ENCODE data around the gene PDE6D. TPM values are rescaled to one million over a fixed set of nuclear protein-coding genes. Genes with fewer than 3 reads are reported as not detected.

The PDE6D gene
- total and polyA plus RNA-seq, 8 donors = 1.7 to 29.4 (median 24.1) TPM; not detected in 1

- H3K27me3 ChIP-seq = no peaks in the 10 kb centered on the region
- WGBS, 5 donors = 71 to 85% (median 73%) methylated on average over 8 of the region's 8 CpGs
- no peaks in the 10 kb centered on the region for H3K4me1 ChIP-seq
- no peaks in the 10 kb centered on the region for H3K9me3 ChIP-seq
- H3K27ac ChIP-seq = no peak overlapping the region
- H3K36me3 ChIP-seq = peaks cover 0 to 17% (median 5%) of the 10 kb centered on the region in 4 donors
- TF ChIP-seq, protein P1, sequence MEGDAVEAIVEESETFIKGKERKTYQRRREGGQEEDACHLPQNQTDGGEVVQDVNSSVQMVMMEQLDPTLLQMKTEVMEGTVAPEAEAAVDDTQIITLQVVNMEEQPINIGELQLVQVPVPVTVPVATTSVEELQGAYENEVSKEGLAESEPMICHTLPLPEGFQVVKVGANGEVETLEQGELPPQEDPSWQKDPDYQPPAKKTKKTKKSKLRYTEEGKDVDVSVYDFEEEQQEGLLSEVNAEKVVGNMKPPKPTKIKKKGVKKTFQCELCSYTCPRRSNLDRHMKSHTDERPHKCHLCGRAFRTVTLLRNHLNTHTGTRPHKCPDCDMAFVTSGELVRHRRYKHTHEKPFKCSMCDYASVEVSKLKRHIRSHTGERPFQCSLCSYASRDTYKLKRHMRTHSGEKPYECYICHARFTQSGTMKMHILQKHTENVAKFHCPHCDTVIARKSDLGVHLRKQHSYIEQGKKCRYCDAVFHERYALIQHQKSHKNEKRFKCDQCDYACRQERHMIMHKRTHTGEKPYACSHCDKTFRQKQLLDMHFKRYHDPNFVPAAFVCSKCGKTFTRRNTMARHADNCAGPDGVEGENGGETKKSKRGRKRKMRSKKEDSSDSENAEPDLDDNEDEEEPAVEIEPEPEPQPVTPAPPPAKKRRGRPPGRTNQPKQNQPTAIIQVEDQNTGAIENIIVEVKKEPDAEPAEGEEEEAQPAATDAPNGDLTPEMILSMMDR (IDR thresholded peaks at IDR 0.05) = no peak
- TF ChIP-seq POLR2AphosphoS5 (IDR thresholded peaks at IDR 0.05) (no peak), POLR2A (IDR thresholded peaks at IDR 0.05) (no peak), EP300 (IDR thresholded peaks at IDR 0.05) (no peak)
- DNase-seq = no peak
- no peak overlapping the region for H3K4me3 ChIP-seq
- intact Hi-C loops (cut with DNase I; ENCODE audit: low total_unique reads) = no loop called here
Measured at GRCh38 chr2:231726276-231726675, 54.8 kb downstream of the PDE6D start.

DNA sequence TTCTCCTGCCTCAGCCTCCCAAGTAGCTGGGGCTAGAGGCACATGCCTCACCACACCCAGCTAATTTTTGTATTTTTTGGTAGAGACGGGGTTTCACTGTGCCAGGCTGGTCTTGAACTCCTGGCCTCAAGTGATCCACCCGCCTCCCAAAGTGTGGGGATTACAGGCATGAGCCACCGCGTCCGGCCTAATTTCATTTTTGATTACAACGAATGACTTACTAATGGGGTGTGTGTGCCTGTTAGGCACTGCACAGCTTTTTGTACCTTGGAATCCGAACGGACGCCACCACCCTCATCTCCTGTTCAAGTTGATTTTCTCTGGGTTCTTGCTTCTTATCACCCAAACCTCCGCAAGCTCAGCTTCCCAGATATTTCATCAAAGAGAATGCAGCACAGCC lies 55.6 kb downstream of the PDE6D start:
- TF ChIP-seq POLR2AphosphoS5 (IDR thresholded peaks at IDR 0.05) = no peak
- TF ChIP-seq EP300 (IDR thresholded peaks at IDR 0.05) = no peak
- TF ChIP-seq, protein P1 (IDR thresholded peaks at IDR 0.05) = no peak
- no peak for TF ChIP-seq POLR2A (IDR thresholded peaks at IDR 0.05)
- intact Hi-C loops (cut with DNase I; ENCODE audit: low total_unique reads) = no loop called here
- Histone ChIP-seq H3K27ac (no peak overlapping the region), H3K27me3 (no peaks in the 10 kb centered on the region), H3K4me3 (no peak overlapping the region), H3K9me3 (no peaks in the 10 kb centered on the region), H3K4me1 (no peaks in the 10 kb centered on the region), H3K36me3 (peaks cover 0 to 9% (median 4%) of the 10 kb centered on the region in 4 donors)
- WGBS, 5 donors = 71 to 86% (median 74%) methylated on average over 10 of the region's 10 CpGs
- no peak for DNase-seq

GRCh38 chr2:231722721-231723307 lies 58.3 kb downstream of the PDE6D start:
- DNase-seq = no peak
- TF ChIP-seq, protein P1 (IDR thresholded peaks at IDR 0.05) = no peak
- no peak for TF ChIP-seq EP300 (IDR thresholded peaks at IDR 0.05)
- no peak for TF ChIP-seq POLR2A (IDR thresholded peaks at IDR 0.05)
- no peak for TF ChIP-seq POLR2AphosphoS5 (IDR thresholded peaks at IDR 0.05)
- WGBS, 5 donors = 84 to 94% (median 91%) methylated on average over 8 of the region's 8 CpGs
- intact Hi-C loops (cut with DNase I; ENCODE audit: low total_unique reads) = no loop called here
- no peaks in the 10 kb centered on the region for H3K36me3 ChIP-seq
- H3K27ac ChIP-seq = no peak overlapping the region
- no peaks in the 10 kb centered on the region for H3K9me3 ChIP-seq
- H3K4me3 ChIP-seq = no peak overlapping the region
- no peaks in the 10 kb centered on the region for H3K4me1 ChIP-seq
- H3K27me3 ChIP-seq = no peaks in the 10 kb centered on the region

DNA sequence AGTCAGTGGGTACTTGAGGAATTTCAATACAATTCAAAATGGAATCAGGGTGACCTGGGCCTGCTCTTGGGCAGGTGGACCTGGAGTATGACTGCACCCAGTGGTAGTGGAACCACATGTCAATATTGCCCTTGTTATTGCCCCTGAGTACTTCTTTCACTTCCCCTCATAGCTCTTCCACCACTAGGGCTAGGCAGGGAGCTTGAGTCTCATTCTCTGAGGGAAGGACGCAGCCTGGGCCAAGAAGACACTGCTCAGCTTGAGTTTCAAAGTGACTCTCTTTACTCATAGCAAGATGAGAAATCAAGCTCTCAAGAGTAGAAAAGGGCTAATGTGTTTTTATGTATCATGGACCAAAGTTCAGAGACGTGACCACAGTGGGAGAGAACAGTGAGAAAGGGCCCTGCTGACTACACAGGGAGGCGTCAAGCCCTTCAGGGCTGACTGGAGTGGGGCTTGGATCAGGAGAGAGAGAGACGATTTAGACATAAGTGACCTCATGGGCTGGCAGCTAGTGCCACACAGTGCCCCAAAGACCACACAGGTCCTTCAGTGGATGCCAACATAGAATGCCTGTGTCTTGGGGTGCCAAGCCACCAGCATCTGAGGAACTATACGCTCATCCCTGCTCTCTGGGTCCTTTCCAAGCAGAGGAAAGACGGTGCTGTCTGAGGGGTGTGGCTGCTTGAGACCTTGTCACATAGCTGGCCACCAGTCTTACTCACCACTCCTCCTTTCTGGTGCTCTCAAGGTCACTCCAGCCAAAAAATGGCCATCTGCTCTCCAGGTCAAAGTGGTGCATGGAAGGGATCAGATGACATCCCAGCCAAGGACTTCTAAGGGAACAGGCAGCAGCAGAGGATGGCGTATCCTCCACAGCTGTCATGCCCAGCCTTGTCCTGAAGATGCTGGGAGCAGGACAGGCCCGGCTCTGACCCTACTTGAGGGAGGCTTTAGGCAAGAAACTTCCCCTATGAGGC lies 59.8 kb downstream of the PDE6D start:
- H3K4me1 ChIP-seq = no peaks in the 10 kb centered on the region
- WGBS, 5 donors = 75 to 84% (median 81%) methylated on average over 8 of the region's 8 CpGs
- H3K27me3 ChIP-seq = no peaks in the 10 kb centered on the region
- intact Hi-C loops (cut with DNase I; ENCODE audit: low total_unique reads) = no loop called here
- H3K36me3 ChIP-seq = no peaks in the 10 kb centered on the region
- TF ChIP-seq POLR2AphosphoS5 (IDR thresholded peaks at IDR 0.05) = no peak
- no peak for TF ChIP-seq EP300 (IDR thresholded peaks at IDR 0.05)
- TF ChIP-seq POLR2A (IDR thresholded peaks at IDR 0.05) = no peak
- TF ChIP-seq, protein P1 (IDR thresholded peaks at IDR 0.05) = no peak
- H3K4me3 ChIP-seq = no peak overlapping the region
- no peak overlapping the region for H3K27ac ChIP-seq
- no peak for DNase-seq
- H3K9me3 ChIP-seq = no peaks in the 10 kb centered on the region
